GM12891 (cell line): Measurements from ENCODE around the gene COL4A2.

Source experiments
- DNase-seq: peaks from one replicate; pipeline ENCODE4 v3.0.0; 2011; ENCODE audit warnings: low spot score; ENCODE audit not compliant: insufficient read length
- FAIRE-seq: peaks from 2 replicates; lab custom pipeline; 2011; peaks lifted over from hg19 to GRCh38; lab: Jason Lieb, UNC
- PAX5 ChIP-seq: IDR thresholded peaks from 2 replicates; pipeline ENCODE4 v1.6.1; 2011; ENCODE audit warnings: low read length, moderate library complexity, mild to moderate bottlenecking; ENCODE audit not compliant: insufficient read depth, severe bottlenecking
- POLR2A ChIP-seq: IDR thresholded peaks from 2 replicates; pipeline ENCODE4 v1.6.1; 2011; ENCODE audit warnings: low read depth, low read length, control low read depth
- POLR2AphosphoS5 ChIP-seq: IDR thresholded peaks from 2 replicates; pipeline ENCODE4 v1.6.1; 2011; ENCODE audit warnings: low read depth, low read length, control low read depth
- POU2F2 ChIP-seq: IDR thresholded peaks from 2 replicates; pipeline ENCODE4 v1.6.1; 2011; ENCODE audit warnings: low read depth, mild to moderate bottlenecking, control low read depth, low read length, moderate library complexity
- SPI1 ChIP-seq: IDR thresholded peaks from 2 replicates; pipeline ENCODE4 v1.6.1; 2011; ENCODE audit warnings: low read depth, low read length, control low read depth
- TAF1 ChIP-seq: IDR thresholded peaks from 2 replicates; pipeline ENCODE4 v1.6.1; 2011; ENCODE audit warnings: low read depth, low read length, control low read depth

Gene COL4A2

DNA sequence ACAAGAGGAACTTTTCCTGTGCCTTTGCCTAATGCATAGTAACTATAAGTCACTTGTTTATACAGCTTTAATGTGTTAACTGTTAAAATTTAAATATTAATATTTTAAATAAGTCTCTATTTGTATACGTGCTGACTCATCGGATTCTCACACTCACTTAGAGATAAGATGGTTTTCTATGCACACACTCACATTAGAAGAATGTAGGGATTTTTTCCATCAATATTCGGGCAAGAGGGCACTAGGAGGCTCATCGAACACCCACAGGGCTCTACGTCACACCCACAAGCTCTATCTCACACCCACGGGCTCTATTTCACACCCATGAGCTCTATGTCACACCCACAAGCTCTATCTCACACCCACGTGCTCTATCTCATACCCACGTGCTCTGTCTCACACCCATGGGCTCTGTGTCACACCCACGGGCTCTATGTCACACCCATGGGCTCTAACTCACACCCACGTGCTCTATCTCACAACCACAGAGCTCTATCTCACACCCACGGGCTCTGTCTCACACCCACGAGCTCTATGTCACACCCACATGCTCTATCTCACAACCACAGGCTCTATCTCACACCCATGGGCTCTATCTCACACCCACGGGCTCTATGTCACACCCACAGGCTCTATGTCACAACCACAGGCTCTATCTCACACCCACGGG, 73.4 kb downstream of the COL4A2 start:
- DNase-seq: no peak
- FAIRE-seq: no peak
- TF ChIP-seq PAX5: no peak
- TF ChIP-seq POLR2A: no peak
- no peak for TF ChIP-seq POLR2AphosphoS5
- TF ChIP-seq TAF1: no peak
- TF ChIP-seq POU2F2: no peak
- no peak for TF ChIP-seq SPI1

DNA sequence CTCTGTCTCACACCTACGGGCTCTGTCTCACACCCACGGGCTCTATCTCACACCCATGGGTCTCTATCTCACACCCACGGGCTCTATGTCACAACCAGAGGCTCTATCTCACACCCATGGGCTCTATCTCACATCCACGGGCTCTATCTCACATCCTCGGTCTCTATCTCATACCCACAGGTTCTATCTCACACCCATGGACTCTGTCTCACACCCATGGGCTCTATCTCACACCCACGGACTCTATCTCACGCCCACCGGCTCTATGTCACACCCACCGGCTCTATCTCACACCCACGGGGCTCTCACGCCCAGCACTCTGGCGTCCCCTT, 73.9 kb downstream of the COL4A2 start:
- FAIRE-seq: no peak
- DNase-seq: no peak
- TF ChIP-seq PAX5 (no peak), SPI1 (no peak), POLR2A (no peak), POU2F2 (no peak), POLR2AphosphoS5 (no peak), TAF1 (no peak)

DNA sequence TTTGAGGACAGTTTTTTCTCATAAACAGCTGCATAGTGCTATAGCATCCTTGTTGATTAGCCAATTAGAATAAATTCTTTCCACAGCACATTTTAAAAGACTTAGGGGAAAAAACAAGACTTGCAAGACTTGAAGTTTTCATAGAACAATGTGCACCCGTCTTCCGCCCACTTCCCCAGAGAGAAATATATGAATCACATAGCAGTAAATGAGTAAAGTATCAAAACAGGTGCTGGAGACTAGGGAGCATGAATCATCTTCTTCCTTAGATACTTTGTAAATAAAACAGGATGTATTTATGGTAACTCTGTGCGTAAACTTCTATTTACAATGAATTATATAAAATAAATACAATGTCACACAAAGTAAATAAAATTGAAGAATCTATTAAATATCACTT, 75.1 kb downstream of the COL4A2 start:
- FAIRE-seq (no peak), DNase-seq (no peak)

DNA sequence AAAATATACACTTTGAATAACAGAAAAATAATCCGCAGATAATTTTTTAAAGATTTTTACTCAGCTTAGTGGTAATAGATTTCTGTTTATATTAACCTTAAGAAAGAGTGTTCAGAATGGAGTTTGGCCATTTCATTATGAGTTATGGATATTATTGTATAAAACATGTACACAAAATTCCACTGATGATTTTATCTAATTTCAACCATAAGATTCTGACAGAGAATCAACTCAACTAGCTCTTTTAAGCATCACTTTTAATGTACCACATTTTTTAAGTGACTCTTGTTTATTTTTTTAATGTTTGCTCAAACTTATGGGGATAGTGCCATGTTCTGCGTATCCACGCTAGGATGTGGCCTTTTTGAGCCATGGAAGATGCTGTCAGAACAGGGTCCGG, 75.7 kb downstream of the COL4A2 start:
- no peak for FAIRE-seq
- no peak for DNase-seq
- TF ChIP-seq POLR2A (no peak), POU2F2 (no peak), PAX5 (no peak), TAF1 (no peak), POLR2AphosphoS5 (no peak), SPI1 (no peak)

More for the DNA sequence above, 75.1 kb downstream of the COL4A2 start:
- no peak for TF ChIP-seq POLR2AphosphoS5
- no peak for TF ChIP-seq SPI1
- TF ChIP-seq POLR2A: no peak
- no peak for TF ChIP-seq TAF1
- no peak for TF ChIP-seq PAX5
- no peak for TF ChIP-seq POU2F2

DNA sequence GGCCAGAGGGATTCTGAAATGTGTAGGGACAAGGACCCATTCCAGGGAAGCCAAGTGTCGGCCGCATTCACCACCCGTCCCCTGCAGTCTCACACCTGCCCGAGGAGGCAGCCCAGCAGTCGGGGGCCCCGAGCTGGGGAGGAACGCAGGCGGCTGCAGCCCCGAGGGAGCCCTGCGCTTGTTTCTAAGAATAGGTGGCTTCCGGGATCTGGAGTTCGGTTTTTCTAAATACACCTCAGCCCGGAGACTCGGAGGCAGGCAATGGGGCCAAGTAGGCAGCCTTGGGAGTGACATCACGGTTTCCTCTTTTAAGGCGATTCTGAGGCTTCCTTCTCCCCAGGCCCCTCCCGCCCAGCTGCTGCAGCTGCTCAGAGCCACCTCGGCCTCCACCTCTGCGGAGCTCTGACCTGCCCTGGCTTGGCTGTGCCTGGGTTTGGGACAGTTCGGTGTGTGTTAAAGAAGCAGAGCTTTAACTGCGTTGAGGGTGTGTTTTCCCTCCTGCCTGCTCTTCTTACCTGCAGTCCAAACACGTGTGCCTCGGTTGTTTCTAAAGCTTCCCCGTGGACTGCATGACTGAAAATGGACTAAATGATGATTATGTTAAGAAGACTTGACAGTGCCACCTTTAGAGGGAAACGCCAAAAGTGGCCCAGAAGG, 80.5 kb downstream of the COL4A2 start:
- DNase-seq (peak; percentile 41), FAIRE-seq (no peak)
- no peak for TF ChIP-seq POLR2A
- TF ChIP-seq SPI1: 0 out of 2 replicates have a peak, but pooled peaks have one; percentile 10
- TF ChIP-seq POLR2AphosphoS5: no peak
- TF ChIP-seq POU2F2: no peak
- no peak for TF ChIP-seq TAF1
- no peak for TF ChIP-seq PAX5

DNA sequence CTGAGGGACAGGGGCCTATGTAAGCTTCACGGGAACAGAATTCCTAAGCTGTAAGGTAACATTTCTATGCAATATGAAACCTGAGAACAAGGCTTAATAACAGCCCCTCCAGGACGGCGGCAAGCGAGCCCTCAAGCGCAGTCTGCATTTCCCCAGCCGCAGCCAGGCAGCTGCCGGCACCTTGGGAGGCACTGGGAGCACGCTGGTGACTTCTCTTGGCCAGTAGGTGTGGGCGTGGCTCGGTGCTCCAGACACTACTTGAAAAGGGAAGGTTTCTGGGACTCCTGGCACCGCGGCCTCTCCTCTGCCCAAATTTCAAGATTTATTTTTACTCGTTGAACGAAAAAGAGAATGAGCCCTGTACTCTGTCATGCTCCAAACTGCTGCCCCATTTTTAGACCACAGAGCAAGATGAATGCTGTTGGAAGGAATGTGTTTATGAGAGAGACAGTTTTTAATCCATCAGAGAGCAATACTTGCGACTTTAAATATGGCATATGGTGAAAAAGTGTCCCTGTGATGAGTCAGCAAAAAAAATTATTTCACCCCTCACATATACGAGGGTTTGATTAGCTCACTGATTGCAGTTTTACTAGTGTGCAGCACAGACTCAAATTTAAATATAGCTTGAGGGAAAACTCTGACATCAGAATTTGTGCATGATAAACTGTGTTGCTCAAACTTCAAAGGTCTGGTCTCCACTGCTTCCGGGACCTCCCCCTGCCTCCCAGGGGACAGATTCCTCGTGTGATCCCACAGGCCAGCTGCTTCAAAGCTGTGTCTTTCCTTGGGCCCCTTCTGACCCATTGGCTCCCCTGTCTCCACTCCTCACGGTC, 81.2 kb downstream of the COL4A2 start:
- FAIRE-seq (no peak), DNase-seq (no peak)
- no peak for TF ChIP-seq POLR2A
- no peak for TF ChIP-seq PAX5
- no peak for TF ChIP-seq SPI1
- TF ChIP-seq POLR2AphosphoS5: no peak
- TF ChIP-seq POU2F2: no peak
- no peak for TF ChIP-seq TAF1

DNA sequence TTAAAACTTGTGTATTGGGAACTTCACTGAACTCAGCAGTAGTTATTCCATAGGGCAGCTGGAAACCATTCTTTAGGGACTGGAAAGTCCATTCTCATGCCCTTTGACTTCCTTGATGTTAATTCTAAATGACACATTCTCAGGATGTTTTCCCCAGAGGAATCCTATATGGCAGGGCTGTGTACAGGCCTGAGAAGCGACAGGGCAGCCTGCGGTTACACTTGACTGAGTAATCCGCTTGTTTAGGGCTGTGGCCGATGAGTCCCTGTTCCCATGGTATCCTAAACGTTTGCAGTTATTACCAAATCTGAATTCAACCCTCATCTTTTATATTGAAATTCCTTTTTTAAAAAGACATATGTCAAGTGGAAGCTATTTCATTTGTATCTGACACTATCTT, 83.5 kb downstream of the COL4A2 start:
- no peak for TF ChIP-seq POLR2AphosphoS5
- TF ChIP-seq POLR2A: no peak
- TF ChIP-seq PAX5: no peak
- no peak for TF ChIP-seq TAF1
- no peak for TF ChIP-seq SPI1
- no peak for TF ChIP-seq POU2F2
- DNase-seq (no peak), FAIRE-seq (no peak)

DNA sequence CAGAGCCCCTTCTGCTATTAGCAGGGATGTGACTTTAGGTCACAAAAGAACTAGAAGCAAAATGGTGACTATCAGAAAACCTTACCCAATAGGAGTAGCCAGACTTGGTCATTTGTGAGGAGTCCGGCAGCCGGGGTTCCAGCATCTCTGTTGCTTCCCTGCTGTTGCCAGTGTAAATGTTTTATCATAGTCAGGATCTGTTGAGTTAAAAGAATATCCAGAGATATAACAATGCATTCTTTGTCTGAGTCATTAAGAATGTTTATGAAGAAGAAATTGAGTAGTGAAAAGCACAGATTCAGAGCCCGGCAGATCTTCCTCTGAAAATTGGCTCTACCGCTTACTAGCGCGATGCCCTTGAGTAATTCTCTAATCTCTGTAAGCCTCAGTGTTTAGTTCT, 84.2 kb downstream of the COL4A2 start:
- DNase-seq (no peak), FAIRE-seq (no peak)
- TF ChIP-seq POU2F2: no peak
- TF ChIP-seq PAX5: no peak
- TF ChIP-seq POLR2A: no peak
- no peak for TF ChIP-seq TAF1
- TF ChIP-seq SPI1: no peak
- TF ChIP-seq POLR2AphosphoS5: no peak
